Neuronal stem cell (in vitro differentiated cells): ENCODE data around the gene TMEM45B.
"Not testable (repeated sequence)": the region's sequence is repeated elsewhere in the genome, so short reads cannot be mapped to it uniquely, and the experiment has no call there.

Experiments
- DNase-seq: peaks from one replicate; pipeline ENCODE4 v3.0.0-alpha.2; 2013; ENCODE audit warnings: low spot score
- H2AFZ ChIP-seq: one replicate; pipeline ENCODE4 v1.6.1; 2013; ENCODE audit warnings: mild to moderate bottlenecking, low read length, inconsistent platforms
- H2AK5ac ChIP-seq: 2 replicates; pipeline ENCODE4 v1.6.1; 2013; ENCODE audit warnings: low read depth, mild to moderate bottlenecking, inconsistent platforms, low read length, moderate library complexity, mixed read lengths
- H2BK120ac ChIP-seq: 2 replicates; pipeline ENCODE4 v1.6.1; 2013; ENCODE audit warnings: low read depth, mild to moderate bottlenecking, inconsistent platforms, low read length, moderate library complexity, mixed read lengths
- H2BK12ac ChIP-seq: one replicate; pipeline ENCODE4 v1.6.1; 2013; ENCODE audit warnings: low read length, inconsistent platforms
- H2BK15ac ChIP-seq: 2 replicates; pipeline ENCODE4 v1.6.1; 2013; ENCODE audit warnings: mild to moderate bottlenecking, low read length, inconsistent platforms, mixed read lengths
- H2BK5ac ChIP-seq: one replicate; pipeline ENCODE4 v1.6.1; 2013; ENCODE audit warnings: inconsistent platforms, mild to moderate bottlenecking, low read length, moderate library complexity
- H3K14ac ChIP-seq: one replicate; pipeline ENCODE4 v1.6.1; 2013; ENCODE audit warnings: low read length, inconsistent platforms
- H3K18ac ChIP-seq: 2 replicates; pipeline ENCODE4 v1.6.1; 2013; ENCODE audit warnings: low read length, inconsistent platforms
- H3K23ac ChIP-seq: 2 replicates; pipeline ENCODE4 v1.6.1; 2013; ENCODE audit warnings: low read depth, mild to moderate bottlenecking, mixed read lengths, low read length, inconsistent platforms; ENCODE audit not compliant: poor library complexity
- H3K27ac ChIP-seq: replicated peaks from 3 replicates; pipeline ENCODE4 v1.5.1; 2013; ENCODE audit warnings: low read length, inconsistent platforms
- H3K27me3 ChIP-seq, 3 experiments: 2 replicates each; pipeline ENCODE4 v1.6.1; 2013; ENCODE audit warnings: low read length in 3 of 3, mild to moderate bottlenecking in 2 of 3, inconsistent platforms in 1 of 3, low read depth in 1 of 3, mixed read lengths in 1 of 3, moderate library complexity in 1 of 3; ENCODE audit not compliant: control insufficient read depth in 3 of 3, insufficient read depth in 3 of 3
- H3K36me3 ChIP-seq, 2 donors: replicated peaks in 1 of 2; 2 replicates each; pipeline ENCODE4 v1.6.1; 2013; ENCODE audit warnings: low read length in 2 of 2; ENCODE audit not compliant: control insufficient read depth in 2 of 2, insufficient read depth in 2 of 2
- H3K4ac ChIP-seq: 2 replicates; pipeline ENCODE4 v1.6.1; 2013; ENCODE audit warnings: inconsistent platforms, mild to moderate bottlenecking, low read length, moderate library complexity
- H3K4me1 ChIP-seq, 2 donors: 1 replicate in 1 of 2; 2 replicates in 1 of 2; pipeline ENCODE4 v1.6.1; 2013; ENCODE audit warnings: low read length in 2 of 2, low read depth in 1 of 2; ENCODE audit not compliant: control insufficient read depth in 2 of 2, insufficient read depth in 1 of 2
- H3K4me2 ChIP-seq: one replicate; pipeline ENCODE4 v1.6.1; 2013; ENCODE audit warnings: mild to moderate bottlenecking, low read length, inconsistent platforms; ENCODE audit not compliant: insufficient read depth, poor library complexity, severe bottlenecking
- H3K4me3 ChIP-seq, 2 donors: 2 replicates each; pipeline ENCODE4 v1.5.1; 2013; ENCODE audit warnings: low read length in 2 of 2, mild to moderate bottlenecking in 2 of 2, inconsistent platforms in 1 of 2, moderate library complexity in 1 of 2
- H3K79me1 ChIP-seq: one replicate; pipeline ENCODE4 v1.6.1; 2013; ENCODE audit warnings: low read depth, mild to moderate bottlenecking, inconsistent platforms, low read length, moderate library complexity
- H3K9ac ChIP-seq: one replicate; pipeline ENCODE4 v1.6.1; 2013; ENCODE audit warnings: mild to moderate bottlenecking, low read depth, low read length, inconsistent platforms; ENCODE audit not compliant: poor library complexity
- H3K9me3 ChIP-seq, 2 donors: replicated peaks in 1 of 2; 2 replicates each; pipeline versions ENCODE3 to v1.6.1; 2013; ENCODE audit warnings: low read length in 2 of 2, mild to moderate bottlenecking in 2 of 2, inconsistent platforms in 1 of 2, low read depth in 1 of 2, mixed read lengths in 1 of 2, moderate library complexity in 1 of 2; ENCODE audit not compliant: control insufficient read depth in 2 of 2, insufficient read depth in 1 of 2
- H4K8ac ChIP-seq: one replicate; pipeline ENCODE4 v1.6.1; 2013; ENCODE audit warnings: low read depth, mild to moderate bottlenecking, inconsistent platforms, low read length, moderate library complexity
- H4K91ac ChIP-seq: one replicate; pipeline ENCODE4 v1.6.1; 2013; ENCODE audit warnings: low read length, low read depth, mild to moderate bottlenecking, inconsistent platforms; ENCODE audit not compliant: poor library complexity
- WGBS, 2 donors: extraction: QIAGEN DNeasy Blood & Tissue Kit; methylation state at CpG; one replicate each; pipeline ENCODE4 v1.1.7; 2013; ENCODE audit warnings: missing lambda C conversion rate in 2 of 2, mixed read lengths in 1 of 2; ENCODE audit not compliant: insufficient read length in 2 of 2, insufficient replicate concordance in 1 of 2; ENCODE audit errors: extremely low coverage in 2 of 2; 5-methylcytosine and 5-hydroxymethylcytosine counted together

Gene TMEM45B

DNA sequence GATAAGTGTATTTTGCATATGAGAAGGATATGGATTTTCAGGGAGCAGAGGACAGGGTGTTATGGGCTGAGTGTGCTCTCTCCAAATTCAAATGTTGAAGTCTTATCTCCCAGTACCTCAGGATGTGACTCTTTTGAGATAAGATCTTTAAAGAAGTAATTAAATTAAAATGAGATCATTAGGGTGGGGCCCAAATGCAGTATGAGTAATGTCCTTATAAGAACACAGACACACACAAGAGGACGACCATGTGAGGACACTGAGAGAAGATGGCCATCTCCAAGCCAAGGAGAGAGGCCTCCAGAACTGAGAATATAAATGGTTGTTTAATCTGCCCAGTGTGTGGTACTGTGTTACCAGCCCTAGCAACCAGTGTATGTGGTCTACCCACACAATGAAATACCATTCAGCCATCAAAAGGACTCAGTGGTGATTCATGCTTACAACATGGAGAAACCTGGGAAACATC is 20.8 kb downstream of the TMEM45B start:
- H3K9ac ChIP-seq, H3K9me3 ChIP-seq, H2BK15ac ChIP-seq, H2AK5ac ChIP-seq, H2BK12ac ChIP-seq, H3K36me3 ChIP-seq, H4K91ac ChIP-seq, H3K4me2 ChIP-seq, H2BK5ac ChIP-seq, H2BK120ac ChIP-seq, H3K4me3 ChIP-seq, H3K23ac ChIP-seq, H2AFZ ChIP-seq, H3K4ac ChIP-seq, H3K79me1 ChIP-seq, DNase-seq, H3K18ac ChIP-seq, H3K27ac ChIP-seq, H4K8ac ChIP-seq, H3K4me1 ChIP-seq, H3K27me3 ChIP-seq, H3K14ac ChIP-seq: not testable (repeated sequence)
- whole genome bisulfite sequencing, 2 donors, result no CpG with 5 or more reads among the region's 1 CpG

DNA sequence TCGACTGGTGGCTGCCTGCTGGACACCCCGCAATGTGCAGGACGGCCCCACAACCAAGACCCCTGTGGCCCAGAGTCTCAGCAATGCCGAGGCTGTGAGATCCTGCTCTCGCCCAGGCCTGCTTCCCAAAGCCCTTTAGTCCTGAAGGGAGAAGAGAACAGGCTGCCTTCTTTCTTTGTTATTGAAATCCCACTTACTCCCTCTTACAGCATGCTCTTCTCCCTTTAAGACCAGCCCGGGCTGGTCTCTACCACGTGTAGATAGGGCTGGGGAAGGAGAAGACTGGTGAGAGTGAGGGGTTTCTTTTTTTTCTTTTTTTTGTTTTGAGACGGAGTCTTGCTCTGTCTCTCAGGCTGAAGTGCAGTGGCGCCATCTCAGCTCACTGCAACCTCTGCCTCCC is 21.3 kb downstream of the TMEM45B start:
- Histone ChIP-seq H3K27ac (no peak overlapping the region), H3K18ac (no peak overlapping the region), H4K8ac (no peak overlapping the region), H2AFZ (no peak overlapping the region), H3K4me1 (no peaks in the 10 kb centered on the region), H3K9ac (no peak overlapping the region), H3K27me3 (no peaks in the 10 kb centered on the region), H3K14ac (no peak overlapping the region), H3K23ac (no peak overlapping the region), H3K4me2 (no peak overlapping the region), H2AK5ac (no peak overlapping the region), H3K4ac (no peak overlapping the region), H3K36me3 (no peaks in the 10 kb centered on the region), H3K4me3 (no peak overlapping the region), H2BK5ac (no peak overlapping the region), H4K91ac (no peak overlapping the region), H2BK15ac (no peak overlapping the region), H2BK120ac (no peak overlapping the region), H3K79me1 (no peaks in the 10 kb centered on the region), H2BK12ac (no peak overlapping the region), H3K9me3 (no peaks in the 10 kb centered on the region)
- WGBS, 2 donors, result no CpG with 5 or more reads among the region's 9 CpGs
- no peak for DNase-seq

DNA sequence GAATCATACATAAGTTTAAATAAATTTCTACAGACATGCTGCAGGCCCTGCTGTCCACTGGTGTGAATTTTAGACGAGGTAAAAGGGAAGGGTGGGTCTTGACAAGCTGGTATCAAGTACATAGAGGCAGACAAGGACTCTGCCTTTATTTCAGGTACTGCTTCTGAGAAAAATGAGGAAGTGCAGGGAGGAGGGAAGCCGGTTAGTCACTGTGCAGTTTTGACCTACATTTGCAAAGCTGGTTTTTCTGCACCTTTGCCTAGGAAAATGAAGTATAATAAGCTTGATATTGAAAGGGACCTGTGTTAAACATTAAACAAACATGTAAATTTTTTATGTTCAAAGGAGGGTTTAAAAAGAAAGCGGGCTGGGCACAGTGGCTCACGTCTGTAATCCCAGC is 24.6 kb downstream of the TMEM45B start:
- no peak overlapping the region for H3K18ac ChIP-seq
- H3K23ac ChIP-seq, result no peak overlapping the region
- H4K91ac ChIP-seq, result no peak overlapping the region
- H3K79me1 ChIP-seq, result no peaks in the 10 kb centered on the region
- H2AFZ ChIP-seq, result no peak overlapping the region
- no peaks in the 10 kb centered on the region for H3K36me3 ChIP-seq
- H3K4me3 ChIP-seq, result no peak overlapping the region
- H3K9ac ChIP-seq, result no peak overlapping the region
- H3K4me2 ChIP-seq, result no peak overlapping the region
- no peak overlapping the region for H3K4ac ChIP-seq
- no peak overlapping the region for H4K8ac ChIP-seq
- no peak overlapping the region for H2BK15ac ChIP-seq
- H3K27ac ChIP-seq, result no peak overlapping the region
- no peaks in the 10 kb centered on the region for H3K27me3 ChIP-seq
- no CpG with 5 or more reads among the region's 4 CpGs for WGBS, 2 donors
- H3K4me1 ChIP-seq, result no peaks in the 10 kb centered on the region
- H2BK12ac ChIP-seq, result no peak overlapping the region
- H2BK120ac ChIP-seq, result no peak overlapping the region
- no peaks in the 10 kb centered on the region for H3K9me3 ChIP-seq
- no peak overlapping the region for H3K14ac ChIP-seq
- no peak overlapping the region for H2AK5ac ChIP-seq
- no peak overlapping the region for H2BK5ac ChIP-seq
- DNase-seq, result no peak

DNA sequence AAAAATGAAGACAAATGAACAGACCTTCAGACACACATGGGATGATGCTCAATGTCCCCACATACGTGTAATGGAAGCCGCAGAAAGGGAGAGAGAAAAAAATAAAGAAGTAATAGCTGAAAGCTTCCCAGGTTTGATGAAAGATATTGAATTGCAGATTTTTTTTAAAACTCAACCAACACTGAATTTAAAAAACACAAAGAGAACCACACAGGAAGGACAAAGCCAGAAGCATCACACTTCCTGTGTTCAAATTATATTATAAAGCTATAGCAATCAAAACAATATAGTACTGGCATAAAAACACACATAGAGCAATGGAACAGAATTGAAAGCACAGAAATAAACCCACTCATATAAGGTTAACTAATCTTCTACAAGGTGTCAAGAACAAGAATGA is 26.5 kb downstream of the TMEM45B start:
- Histone ChIP-seq H3K18ac (no peak overlapping the region), H3K4me1 (peaks cover 0 to 5% of the 10 kb centered on the region in 2 donors), H3K23ac (no peak overlapping the region), H2BK12ac (no peak overlapping the region), H2BK5ac (no peak overlapping the region), H3K4me3 (no peak overlapping the region), H2BK120ac (no peak overlapping the region), H4K8ac (no peak overlapping the region), H4K91ac (no peak overlapping the region), H3K36me3 (no peaks in the 10 kb centered on the region), H3K4me2 (no peak overlapping the region), H3K9me3 (no peaks in the 10 kb centered on the region), H3K27ac (no peak overlapping the region), H2AFZ (no peak overlapping the region), H2AK5ac (no peak overlapping the region), H3K79me1 (no peaks in the 10 kb centered on the region), H3K9ac (no peak overlapping the region), H2BK15ac (no peak overlapping the region), H3K4ac (no peak overlapping the region), H3K14ac (no peak overlapping the region), H3K27me3 (no peaks in the 10 kb centered on the region)
- WGBS, 2 donors, result no CpG with 5 or more reads among the region's 2 CpGs
- DNase-seq, result no peak
